ENCODE results near the gene FBXL16. TPM values are rescaled to one million over a fixed set of nuclear protein-coding genes. Genes with fewer than 3 reads are reported as not detected.
A peak's percentile ranks its signal among the peaks of the same experiment; 100 is the strongest.

Gene FBXL16
- total and polyA plus RNA-seq, 9 of the 15 experiments (the other 6 are each of a cell fraction or from before 2014, with no cell fraction given), result 0.21 to 8.2 (median 1.7) TPM

DNA sequence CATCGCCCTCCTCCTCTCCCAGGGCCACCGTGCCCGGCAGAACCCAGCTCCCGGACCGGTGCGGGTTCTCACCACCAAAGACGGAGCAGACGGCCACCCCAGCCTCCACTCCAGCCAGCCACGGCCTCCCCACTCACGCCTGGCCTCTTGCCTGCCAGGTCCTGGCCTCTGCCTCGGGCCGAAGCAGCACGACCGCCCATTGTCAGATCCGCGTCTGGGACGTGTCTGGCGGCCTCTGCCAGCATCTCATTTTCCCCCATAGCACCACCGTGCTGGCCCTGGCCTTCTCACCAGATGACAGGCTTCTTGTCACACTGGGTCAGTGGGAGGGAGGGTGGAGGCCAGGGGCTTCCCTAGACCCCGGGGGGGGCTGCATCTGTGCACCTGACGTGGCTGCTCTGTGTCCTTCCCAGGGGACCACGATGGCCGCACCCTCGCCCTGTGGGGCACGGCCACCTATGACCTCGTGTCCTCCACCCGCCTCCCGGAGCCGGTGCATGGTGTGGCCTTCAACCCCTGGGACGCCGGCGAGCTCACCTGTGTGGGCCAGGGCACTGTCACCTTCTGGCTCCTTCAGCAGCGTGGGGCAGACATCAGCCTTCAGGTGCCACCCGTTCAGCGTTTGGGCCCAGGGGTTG, 44.3 kb downstream of the FBXL16 start (continued):
- TF ChIP-seq ZNF583 (CRISPR knock-in tag; IDR thresholded peaks at IDR 0.05), result 0 out of 2 replicates have a peak, but pooled peaks have one; percentile 31
- peak; percentile 50; the same call in 1 of the 2 replicates for TF ChIP-seq MAX (CRISPR knock-in tag; IDR thresholded peaks at IDR 0.05)
- 0 out of 2 replicates have a peak, but pooled peaks have one; percentile 36 for TF ChIP-seq TCF15 (CRISPR knock-in tag; IDR thresholded peaks at IDR 0.05)
- no peak for TF ChIP-seq RFX1 (IDR thresholded peaks at IDR 0.05)
- TF ChIP-seq SAFB (IDR thresholded peaks at IDR 0.05; ENCODE audit: borderline replicate concordance, low read depth, low read length), result peak; percentile 9; the same call in 1 of the 2 replicates
- TF ChIP-seq, protein P1, sequence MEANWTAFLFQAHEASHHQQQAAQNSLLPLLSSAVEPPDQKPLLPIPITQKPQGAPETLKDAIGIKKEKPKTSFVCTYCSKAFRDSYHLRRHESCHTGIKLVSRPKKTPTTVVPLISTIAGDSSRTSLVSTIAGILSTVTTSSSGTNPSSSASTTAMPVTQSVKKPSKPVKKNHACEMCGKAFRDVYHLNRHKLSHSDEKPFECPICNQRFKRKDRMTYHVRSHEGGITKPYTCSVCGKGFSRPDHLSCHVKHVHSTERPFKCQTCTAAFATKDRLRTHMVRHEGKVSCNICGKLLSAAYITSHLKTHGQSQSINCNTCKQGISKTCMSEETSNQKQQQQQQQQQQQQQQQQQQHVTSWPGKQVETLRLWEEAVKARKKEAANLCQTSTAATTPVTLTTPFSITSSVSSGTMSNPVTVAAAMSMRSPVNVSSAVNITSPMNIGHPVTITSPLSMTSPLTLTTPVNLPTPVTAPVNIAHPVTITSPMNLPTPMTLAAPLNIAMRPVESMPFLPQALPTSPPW (CRISPR knock-in tag; IDR thresholded peaks at IDR 0.05), result peak; percentile 65; the same call in 1 of the 2 replicates
- no peak for TF ChIP-seq TSC22D4 (tag; IDR thresholded peaks at IDR 0.05)
- TF ChIP-seq HLTF (IDR thresholded peaks at IDR 0.05), result 0 out of 2 replicates have a peak, but pooled peaks have one; percentile 25
- no peak for TF ChIP-seq CSDE1 (IDR thresholded peaks at IDR 0.05)
- TF ChIP-seq ZNF561 (CRISPR knock-in tag; conservative IDR thresholded peaks at IDR 0.05), result no peak
- peak; percentile 61; the same call in 1 of the 2 replicates for TF ChIP-seq POLR2A (conservative IDR thresholded peaks at IDR 0.05)
- TF ChIP-seq PHF8 (IDR thresholded peaks at IDR 0.05; ENCODE audit: borderline replicate concordance, low read length), result peak; percentile 54; the same call in 1 of the 2 replicates
- no peak for TF ChIP-seq ARID3A (IDR thresholded peaks at IDR 0.05; ENCODE audit: borderline replicate concordance, low read depth, low read length)
- TF ChIP-seq CBFB (CRISPR knock-in tag; IDR thresholded peaks at IDR 0.05), result 0 out of 2 replicates have a peak, but pooled peaks have one; percentile 15
- TF ChIP-seq, protein P2, sequence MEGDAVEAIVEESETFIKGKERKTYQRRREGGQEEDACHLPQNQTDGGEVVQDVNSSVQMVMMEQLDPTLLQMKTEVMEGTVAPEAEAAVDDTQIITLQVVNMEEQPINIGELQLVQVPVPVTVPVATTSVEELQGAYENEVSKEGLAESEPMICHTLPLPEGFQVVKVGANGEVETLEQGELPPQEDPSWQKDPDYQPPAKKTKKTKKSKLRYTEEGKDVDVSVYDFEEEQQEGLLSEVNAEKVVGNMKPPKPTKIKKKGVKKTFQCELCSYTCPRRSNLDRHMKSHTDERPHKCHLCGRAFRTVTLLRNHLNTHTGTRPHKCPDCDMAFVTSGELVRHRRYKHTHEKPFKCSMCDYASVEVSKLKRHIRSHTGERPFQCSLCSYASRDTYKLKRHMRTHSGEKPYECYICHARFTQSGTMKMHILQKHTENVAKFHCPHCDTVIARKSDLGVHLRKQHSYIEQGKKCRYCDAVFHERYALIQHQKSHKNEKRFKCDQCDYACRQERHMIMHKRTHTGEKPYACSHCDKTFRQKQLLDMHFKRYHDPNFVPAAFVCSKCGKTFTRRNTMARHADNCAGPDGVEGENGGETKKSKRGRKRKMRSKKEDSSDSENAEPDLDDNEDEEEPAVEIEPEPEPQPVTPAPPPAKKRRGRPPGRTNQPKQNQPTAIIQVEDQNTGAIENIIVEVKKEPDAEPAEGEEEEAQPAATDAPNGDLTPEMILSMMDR (IDR thresholded peaks at IDR 0.05 in 2 of 3, conservative IDR thresholded peaks at IDR 0.05 in 1 of 3; ENCODE audit: insufficient read depth in 2 of 3, low read depth in 1 of 3, low read length in 3 of 3), result peak in 1 of 3 experiments; percentile 24; a peak in 1 of 6 replicates
- TF ChIP-seq ZNF282 (CRISPR knock-in tag; IDR thresholded peaks at IDR 0.05), result 0 out of 2 replicates have a peak, but pooled peaks have one; percentile 51
- TF ChIP-seq TSHZ1 (CRISPR knock-in tag; IDR thresholded peaks at IDR 0.05), result no peak
- no peak for TF ChIP-seq SIX5 (IDR thresholded peaks at IDR 0.05; ENCODE audit: borderline replicate concordance in 1 of 2, insufficient read depth in 1 of 2, low read depth in 1 of 2, low read length in 2 of 2)

All from K562 (cell line).